Prostate gland (tissue), 2 donors: Measurements from ENCODE around the gene ITGB2.

ENCODE experiments used
- POLR2A ChIP-seq: fragments of 450-650 bp; IDR thresholded peaks from one replicate; pipeline ENCODE4 v1.6.1; 2016; ENCODE audit warnings: antibody characterized with exemption, mild to moderate bottlenecking
- POLR2AphosphoS5 ChIP-seq: sonication (generic); formaldehyde crosslinking; IDR thresholded peaks from one replicate; pipeline ENCODE4 v1.6.1; 2017; ENCODE audit warnings: antibody characterized with exemption
- TF ChIP-seq, protein P1 (sequence below), 4 experiments: fragments of 200-600 bp in 2 of 4; fragments of 450-650 bp in 2 of 4; sonication (generic) in 2 of 4; IDR thresholded peaks; 1 replicate in 3 of 4; 2 replicates in 1 of 4; pipeline ENCODE4 v1.5.1; 2016 to 2019; ENCODE audit warnings: antibody characterized with exemption in 4 of 4, mild to moderate bottlenecking in 2 of 4, moderate library complexity in 2 of 4

DNA sequence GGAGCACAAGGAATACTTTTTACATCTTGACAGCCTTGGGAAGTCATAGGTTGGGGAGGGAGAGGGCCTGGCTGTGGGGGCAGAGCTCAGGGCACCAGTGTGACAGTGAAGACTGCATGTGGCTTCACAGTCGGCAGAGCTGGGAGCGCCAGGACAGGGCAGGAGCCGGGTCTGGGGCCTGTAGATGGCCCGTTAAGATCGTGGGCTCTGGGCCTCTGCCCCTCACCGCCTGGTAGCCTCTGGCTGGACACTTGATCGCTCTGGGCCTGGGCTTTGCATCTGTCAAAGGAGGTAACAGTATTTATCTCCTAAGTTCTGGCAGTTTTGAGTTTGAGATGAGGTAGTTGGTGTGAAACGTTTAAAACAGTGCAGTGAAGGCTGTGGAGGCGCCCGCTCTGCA is 23.9 kb upstream of the ITGB2 start:
- TF ChIP-seq, protein P1, sequence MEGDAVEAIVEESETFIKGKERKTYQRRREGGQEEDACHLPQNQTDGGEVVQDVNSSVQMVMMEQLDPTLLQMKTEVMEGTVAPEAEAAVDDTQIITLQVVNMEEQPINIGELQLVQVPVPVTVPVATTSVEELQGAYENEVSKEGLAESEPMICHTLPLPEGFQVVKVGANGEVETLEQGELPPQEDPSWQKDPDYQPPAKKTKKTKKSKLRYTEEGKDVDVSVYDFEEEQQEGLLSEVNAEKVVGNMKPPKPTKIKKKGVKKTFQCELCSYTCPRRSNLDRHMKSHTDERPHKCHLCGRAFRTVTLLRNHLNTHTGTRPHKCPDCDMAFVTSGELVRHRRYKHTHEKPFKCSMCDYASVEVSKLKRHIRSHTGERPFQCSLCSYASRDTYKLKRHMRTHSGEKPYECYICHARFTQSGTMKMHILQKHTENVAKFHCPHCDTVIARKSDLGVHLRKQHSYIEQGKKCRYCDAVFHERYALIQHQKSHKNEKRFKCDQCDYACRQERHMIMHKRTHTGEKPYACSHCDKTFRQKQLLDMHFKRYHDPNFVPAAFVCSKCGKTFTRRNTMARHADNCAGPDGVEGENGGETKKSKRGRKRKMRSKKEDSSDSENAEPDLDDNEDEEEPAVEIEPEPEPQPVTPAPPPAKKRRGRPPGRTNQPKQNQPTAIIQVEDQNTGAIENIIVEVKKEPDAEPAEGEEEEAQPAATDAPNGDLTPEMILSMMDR (IDR thresholded peaks at IDR 0.05), result no peak
- TF ChIP-seq POLR2A (no peak), POLR2AphosphoS5 (no peak)
